HG02623 (cell line): Measurements from ENCODE around the gene CUZD1.

Experiments
- ATAC-seq: cut with Tn5 transposase; IDR thresholded peaks from one replicate; pipeline ENCODE4 v1.9.1; 2021; ENCODE audit warnings: moderate library complexity; ENCODE audit not compliant: unreplicated experiment

CUZD1 gene

DNA sequence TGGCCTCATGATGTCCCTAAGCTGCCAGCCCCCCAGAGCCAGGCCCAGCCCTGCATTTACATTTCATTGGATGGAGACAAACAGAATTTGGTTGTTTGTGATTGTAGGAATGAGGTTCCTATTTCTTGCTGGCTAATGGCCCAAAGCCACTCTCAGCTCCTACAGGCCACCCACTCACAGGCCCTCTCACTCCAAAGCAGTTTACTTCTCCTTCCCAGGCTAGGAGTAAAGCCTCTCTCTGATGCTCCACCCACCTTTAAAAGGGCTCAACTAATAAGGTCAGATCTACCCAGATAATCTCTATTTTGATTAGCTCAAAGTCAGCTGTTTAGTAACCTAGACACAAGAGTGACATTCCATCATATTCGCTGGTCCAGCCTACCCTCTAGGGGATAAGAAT is 11.2 kb upstream of the CUZD1 start:
- ATAC-seq = no peak

GRCh38 chr10:122855745-122856144 is 10.1 kb upstream of the CUZD1 start:
- ATAC-seq = no peak

GRCh38 chr10:122854648-122855047 is 9.0 kb upstream of the CUZD1 start:
- no peak for ATAC-seq

DNA sequence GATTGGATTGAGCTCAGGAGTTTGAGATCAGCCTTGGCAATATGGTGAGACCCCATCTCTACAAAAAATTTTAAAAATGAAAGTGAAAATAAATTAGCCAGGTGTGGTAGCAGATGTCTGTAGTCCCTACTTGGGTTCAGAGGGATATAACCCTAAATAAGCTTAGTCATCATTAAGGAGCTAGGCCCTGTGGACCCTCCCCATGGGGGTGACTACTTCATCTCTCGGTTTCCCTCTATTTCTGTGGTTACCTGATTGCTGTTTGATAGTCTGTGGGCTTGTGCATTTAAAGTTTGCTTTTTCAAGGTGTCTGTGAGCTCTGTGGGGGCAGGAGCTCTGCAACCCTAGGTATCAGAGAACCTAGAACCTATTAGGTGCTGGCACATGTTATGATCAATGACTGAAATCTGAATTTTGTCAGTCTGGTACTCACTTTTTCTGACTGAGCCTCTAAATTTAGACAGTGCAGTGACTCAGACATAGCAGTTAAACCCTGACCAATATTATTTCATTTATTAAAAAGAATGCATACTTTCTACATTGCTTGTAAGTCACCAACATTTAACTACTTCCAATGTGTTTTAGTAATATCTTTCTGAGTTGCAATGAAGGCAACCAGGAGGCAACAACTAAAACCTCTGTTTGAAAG is 8.1 kb upstream of the CUZD1 start:
- ATAC-seq = no peak

GRCh38 chr10:122852261-122852660 is 6.6 kb upstream of the CUZD1 start:
- no peak for ATAC-seq

DNA sequence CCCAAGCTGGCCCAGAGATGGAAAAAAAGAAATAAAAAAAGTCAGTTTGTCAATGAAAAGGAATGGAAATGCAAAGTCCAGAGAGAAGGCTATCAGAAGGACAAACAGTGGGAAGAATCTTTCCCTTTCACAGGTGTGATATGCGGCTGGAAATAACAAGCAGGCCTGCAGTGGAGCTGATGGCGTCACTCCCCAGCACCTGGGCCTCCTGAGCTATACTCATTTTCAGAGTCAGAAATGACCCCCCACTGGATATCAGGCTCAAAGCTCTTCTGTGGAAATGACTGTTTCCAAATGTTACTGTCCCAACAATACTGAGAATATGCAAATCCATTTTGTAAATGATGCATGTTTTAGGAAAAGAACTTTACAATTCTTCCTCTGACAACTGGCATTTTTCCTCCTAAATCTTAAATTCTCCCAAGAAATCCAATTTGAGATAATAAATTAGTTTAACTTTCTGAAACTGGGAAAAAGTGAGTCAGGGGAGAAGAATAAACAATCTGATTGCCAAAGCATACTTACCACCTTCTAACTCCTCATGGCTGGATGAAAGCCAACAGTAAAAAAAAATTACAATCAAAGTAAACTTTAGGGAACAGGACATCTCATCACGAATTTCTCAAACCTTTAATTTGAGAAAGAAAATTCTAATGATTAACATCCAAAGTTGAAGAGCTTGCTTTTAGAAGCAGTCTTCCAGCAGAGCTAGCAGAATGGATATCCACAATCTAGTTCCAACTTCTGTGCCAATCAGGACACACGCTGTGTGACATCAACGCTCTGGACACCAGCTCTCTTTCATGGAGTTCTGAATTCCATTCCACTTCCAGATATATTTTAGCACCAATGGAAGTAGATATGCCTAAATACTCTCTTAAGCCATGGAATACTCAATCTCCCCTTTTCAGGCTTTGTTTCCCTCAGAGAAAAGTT is 5.3 kb upstream of the CUZD1 start:
- no peak for ATAC-seq

- no peak for ATAC-seq
Measured at GRCh38 chr10:122849900-122850605, 4.4 kb upstream of the CUZD1 start.

GRCh38 chr10:122849090-122849489 is 3.4 kb upstream of the CUZD1 start:
- no peak for ATAC-seq

- ATAC-seq = no peak
Measured at GRCh38 chr10:122847782-122848604, 2.3 kb upstream of the CUZD1 start.

GRCh38 chr10:122844146-122844545 is 1.5 kb downstream of the CUZD1 start:
- no peak for ATAC-seq

- no peak for ATAC-seq
Measured at GRCh38 chr10:122841569-122841968, 4.1 kb downstream of the CUZD1 start.

GRCh38 chr10:122839505-122839904 is 6.2 kb downstream of the CUZD1 start:
- ATAC-seq = no peak

DNA sequence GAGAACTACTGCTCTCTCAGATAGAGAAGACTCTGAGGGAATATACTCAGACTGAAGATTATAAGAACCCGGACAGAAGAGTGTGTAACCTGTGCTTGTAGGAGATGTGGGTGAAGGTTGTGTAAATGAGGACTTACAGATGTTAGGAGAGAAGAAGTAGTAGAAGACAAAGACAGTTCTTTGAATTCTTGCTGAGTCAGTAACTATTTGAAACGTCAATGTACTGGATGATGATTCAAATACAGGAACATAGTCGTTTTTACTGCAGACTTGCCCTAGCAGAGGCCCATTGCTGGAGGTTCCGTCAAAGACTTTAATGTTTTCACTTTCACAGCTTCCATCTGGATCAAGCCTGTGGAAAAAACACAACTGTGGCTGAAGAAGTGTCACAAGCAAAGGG is 6.8 kb downstream of the CUZD1 start:
- no peak for ATAC-seq

DNA sequence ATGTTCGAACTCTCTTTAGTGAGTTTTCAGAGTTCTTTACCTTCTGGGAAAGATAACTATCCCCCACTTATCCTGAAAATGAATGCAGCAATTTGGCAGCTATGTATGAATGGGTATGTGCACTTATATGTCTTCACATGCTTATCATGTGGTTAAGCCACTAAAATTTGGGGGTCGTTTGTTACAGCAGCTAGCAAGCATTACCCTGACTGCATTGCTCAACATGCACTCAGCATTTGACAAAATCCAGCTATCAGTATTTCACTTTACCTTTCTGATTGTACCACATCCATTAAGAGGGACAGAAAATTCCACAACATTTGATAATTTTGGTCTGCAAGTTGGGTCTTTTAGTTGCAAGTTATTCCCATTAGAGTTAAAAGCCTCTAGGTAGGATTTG is 9.7 kb downstream of the CUZD1 start:
- no peak for ATAC-seq

DNA sequence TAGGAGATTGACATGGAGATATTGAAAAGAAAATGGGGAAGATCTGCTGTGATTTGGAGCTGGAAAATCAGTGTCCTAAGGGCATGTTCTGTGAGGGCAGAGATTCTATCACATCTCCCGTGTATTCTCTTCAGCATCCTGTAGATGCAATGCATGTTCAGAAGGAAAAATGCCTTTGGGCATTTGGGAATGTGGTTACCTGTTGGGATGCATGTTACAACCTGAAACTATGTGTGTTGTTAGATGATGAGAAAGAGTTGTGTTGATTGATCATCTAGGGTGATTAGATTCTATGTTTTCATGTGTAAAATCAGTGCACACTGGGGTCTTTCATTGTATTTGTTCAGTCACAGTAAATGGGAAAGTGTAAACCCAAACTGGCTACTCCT is 14.7 kb downstream of the CUZD1 start:
- ATAC-seq = no peak

DNA sequence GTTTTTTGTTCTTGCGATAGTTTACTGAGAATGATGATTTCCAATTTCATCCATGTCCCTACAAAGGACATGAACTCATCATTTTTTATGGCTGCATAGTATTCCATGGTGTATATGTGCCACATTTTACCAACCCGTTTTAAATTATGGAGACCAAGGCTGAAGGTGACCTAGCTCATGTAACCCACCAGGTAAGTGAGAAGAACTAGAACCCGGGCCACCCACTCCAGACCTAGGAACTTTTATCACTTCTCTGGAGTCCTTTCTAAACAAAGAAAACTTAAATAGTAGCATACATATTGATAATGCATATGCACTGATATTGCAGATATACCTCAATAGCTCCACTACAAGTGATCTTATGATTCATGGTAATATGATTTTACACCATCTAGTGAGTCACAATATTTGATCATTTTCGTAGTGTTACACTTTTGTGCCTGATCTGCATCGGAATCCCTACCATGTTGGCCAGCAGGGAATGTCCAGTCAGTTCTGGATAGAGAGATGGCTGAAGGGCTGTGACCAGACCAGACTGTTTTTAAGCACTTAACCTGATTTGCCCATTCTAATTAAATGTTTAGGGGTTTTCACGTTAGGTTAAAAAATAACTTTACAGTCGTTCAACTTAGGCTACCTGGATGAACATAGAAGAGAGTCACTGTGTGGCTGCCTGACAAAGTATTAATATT is 15.2 kb downstream of the CUZD1 start:
- ATAC-seq = no peak

- no peak for ATAC-seq
Measured at GRCh38 chr10:122829454-122829853, 16.2 kb downstream of the CUZD1 start.

DNA sequence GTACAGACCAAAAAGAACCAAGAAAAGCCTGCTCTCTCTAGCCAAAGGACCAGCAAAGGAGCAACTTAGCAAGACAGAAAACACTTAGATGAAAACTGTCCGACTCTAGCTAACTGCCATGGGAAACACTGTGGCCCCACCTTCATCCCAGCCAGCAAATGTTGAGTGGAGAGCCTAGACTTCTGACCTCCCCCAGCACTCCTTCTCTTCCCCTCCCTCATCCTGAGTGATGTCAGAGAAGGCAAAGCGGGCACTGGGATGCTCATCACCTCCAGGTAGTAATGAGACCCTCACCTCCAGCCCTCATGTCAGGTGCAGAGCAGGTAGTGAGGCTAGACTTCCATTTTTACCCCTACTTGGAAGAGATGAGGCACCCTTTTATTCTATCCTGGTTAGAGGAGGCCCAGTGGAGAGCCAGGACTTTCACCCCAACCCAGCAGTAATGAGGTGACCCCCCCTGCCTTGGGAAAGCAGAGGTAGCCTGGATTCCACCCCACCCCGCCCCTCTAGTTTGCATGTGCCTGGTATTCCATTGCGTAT is 16.9 kb downstream of the CUZD1 start:
- no peak for ATAC-seq

DNA sequence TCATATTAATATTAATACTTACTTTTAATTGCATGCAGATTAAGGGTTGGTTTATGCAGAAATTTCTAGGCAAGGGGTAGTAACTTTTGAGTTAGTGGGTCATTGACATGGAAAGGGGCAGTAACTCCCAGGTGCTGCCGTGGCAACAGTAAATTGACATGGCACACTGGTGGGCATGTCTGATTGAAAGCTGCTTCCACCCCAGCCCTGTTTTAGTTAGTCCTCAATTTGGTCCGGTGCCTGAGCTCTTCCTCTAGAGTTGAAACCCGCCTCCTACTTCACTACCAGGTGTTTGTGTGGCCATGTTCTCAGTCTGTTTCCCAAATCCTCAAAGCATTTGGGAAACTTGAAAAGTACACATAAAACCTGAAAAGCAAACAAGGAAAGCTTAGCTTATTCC is 18.4 kb downstream of the CUZD1 start:
- ATAC-seq = no peak
